Endothelial cell of umbilical vein (primary cell): Measurements from ENCODE around the gene TRIP13. TPM values are rescaled to one million over a fixed set of nuclear protein-coding genes. Genes with fewer than 3 reads are reported as not detected.
"Not testable (repeated sequence)": the region's sequence is repeated elsewhere in the genome, so short reads cannot be mapped to it uniquely, and the experiment has no call there.

ENCODE experiments used
- BruUV-seq: library from RNA; stranded (reverse); fragments of 400-500 nt; replicated peaks from 2 replicates; lab custom pipeline; 2021; lab: Mats Ljungman, UMichigan
- CTCF ChIA-PET: fragments of 300-600, 350-600 bp; sonication (Branson Sonifier 250); formaldehyde crosslinking; loops from one replicate; lab custom pipeline; 2021; ENCODE audit warnings: antibody characterized with exemption, inconsistent platforms; lab: Charles Lee
- POLR2A ChIA-PET: fragments of 300-600, 350-600 bp; sonication (Branson Sonifier 250); formaldehyde crosslinking; loops from one replicate; lab custom pipeline; 2021; ENCODE audit warnings: antibody characterized with exemption, inconsistent platforms; lab: Charles Lee
- DNase-seq: peaks from one replicate; pipeline ENCODE4 v3.0.0-alpha.2; 2011; ENCODE audit warnings: low read depth, low spot score
- FAIRE-seq: peaks from 2 replicates; lab custom pipeline; 2011; peaks lifted over from hg19 to GRCh38; lab: Jason Lieb, UNC
- H2AFZ ChIP-seq: 2 replicates; pipeline ENCODE4 v1.6.0; 2012; ENCODE audit warnings: low read depth, low read length, control low read depth, inconsistent platforms
- H3K27ac ChIP-seq: 2 replicates; pipeline ENCODE4 v1.5.1; 2011; ENCODE audit warnings: low read depth, mild to moderate bottlenecking, control low read depth, low read length, moderate library complexity; ENCODE audit not compliant: insufficient read depth
- H3K27me3 ChIP-seq, 2 experiments: 2 replicates each; pipeline versions ENCODE4 v1.6.0 to v1.6.1; 2011; ENCODE audit warnings: low read length in 2 of 2, mixed read lengths in 1 of 2; ENCODE audit not compliant: control insufficient read depth in 2 of 2, insufficient read depth in 2 of 2
- H3K36me3 ChIP-seq, 2 experiments: 2 replicates in 1 of 2; 3 replicates in 1 of 2; pipeline ENCODE4 v1.5.1; 2011; ENCODE audit warnings: low read length in 2 of 2, mild to moderate bottlenecking in 1 of 2, moderate library complexity in 1 of 2; ENCODE audit not compliant: control insufficient read depth in 2 of 2, insufficient read depth in 2 of 2; ENCODE audit errors: extremely low read depth in 1 of 2
- H3K4me1 ChIP-seq: 3 replicates; pipeline ENCODE4 v1.5.1; 2011; ENCODE audit warnings: mild to moderate bottlenecking, low read length; ENCODE audit not compliant: control insufficient read depth, insufficient read depth; ENCODE audit errors: extremely low read depth
- H3K4me2 ChIP-seq: 2 replicates; pipeline ENCODE4 v1.6.1; 2011; ENCODE audit warnings: low read length, control low read depth, mixed read lengths; ENCODE audit not compliant: insufficient read depth
- H3K4me3 ChIP-seq, 3 experiments: fragments of 200-600 bp in 1 of 3; sonication (generic), shearing (Covaris generic) in 1 of 3; replicated peaks in 1 of 3; 2 replicates each; pipeline ENCODE4 v1.5.1; 2011 to 2016; ENCODE audit warnings: control low read depth in 3 of 3, low read length in 3 of 3, mild to moderate bottlenecking in 2 of 3, inconsistent platforms in 1 of 3, low read depth in 1 of 3, moderate library complexity in 1 of 3; ENCODE audit not compliant: insufficient read depth in 1 of 3
- H3K79me2 ChIP-seq: 2 replicates; pipeline ENCODE4 v1.6.0; 2012; ENCODE audit warnings: low read length, inconsistent platforms; ENCODE audit not compliant: control insufficient read depth, insufficient read depth
- H3K9ac ChIP-seq: replicated peaks from 2 replicates; pipeline ENCODE3; 2011; ENCODE audit warnings: low read length, control low read depth; ENCODE audit not compliant: insufficient read depth; ENCODE audit errors: extremely low read depth
- H3K9me1 ChIP-seq: replicated peaks from 3 replicates; pipeline ENCODE4 v1.6.0; 2011; ENCODE audit warnings: mild to moderate bottlenecking, low read length; ENCODE audit not compliant: control insufficient read depth, insufficient read depth; ENCODE audit errors: extremely low read depth
- H3K9me3 ChIP-seq: replicated peaks from 2 replicates; pipeline ENCODE4 v1.5.1; 2012; ENCODE audit warnings: low read length, inconsistent platforms; ENCODE audit not compliant: control insufficient read depth, insufficient read depth
- H4K20me1 ChIP-seq: replicated peaks from 2 replicates; pipeline ENCODE3; 2011; ENCODE audit warnings: mild to moderate bottlenecking, low read length; ENCODE audit not compliant: control insufficient read depth, insufficient read depth; ENCODE audit errors: extremely low read depth
- EZH2 ChIP-seq: IDR thresholded peaks from 2 replicates; pipeline ENCODE4 v1.6.1; 2012; ENCODE audit warnings: borderline replicate concordance, low read depth, mild to moderate bottlenecking, moderate library complexity, low read length, inconsistent platforms; ENCODE audit not compliant: severe bottlenecking
- FOS ChIP-seq: IDR thresholded peaks from 2 replicates; pipeline ENCODE4 v1.6.1; 2011; ENCODE audit warnings: mild to moderate bottlenecking, low read length, moderate library complexity, borderline replicate concordance; ENCODE audit not compliant: insufficient read depth
- MAX ChIP-seq: IDR thresholded peaks from 2 replicates; pipeline ENCODE4 v1.6.1; 2011; ENCODE audit not compliant: insufficient read depth, insufficient read length
- MYC ChIP-seq: IDR thresholded peaks from one replicate; pipeline ENCODE4 v1.6.1; 2011; ENCODE audit warnings: mild to moderate bottlenecking, low read depth, low read length
- POLR2A ChIP-seq: IDR thresholded peaks from 2 replicates; pipeline ENCODE4 v1.6.1; 2012; ENCODE audit warnings: low read depth, mild to moderate bottlenecking, control low read depth, low read length
- POLR2AphosphoS5 ChIP-seq: IDR thresholded peaks from 2 replicates; pipeline ENCODE4 v1.6.1; 2012; ENCODE audit warnings: low read depth, mild to moderate bottlenecking, control low read depth, low read length, moderate library complexity; ENCODE audit not compliant: insufficient read depth
- dilution Hi-C: fragments of 300-500 bp; cut with MboI; formaldehyde crosslinking; loops from one replicate; pipeline ENCODE4 v1.15.0; 2019; ENCODE audit warnings: low sequenced_read_pairs; ENCODE audit not compliant: extremely low pct_ligation_motif_present
- intact Hi-C: fragments of 100-400 bp; cut with micrococcal nuclease; formaldehyde crosslinking; loops from one replicate; pipeline ENCODE4 v1.10.0; 2022
- polyA plus RNA-seq, 4 experiments: library from polyadenylated mRNA; depleted of rRNA in 3 of 4; stranded (reverse) in 3 of 4; unstranded in 1 of 4; fragments of >200 nt; gene quantifications; 2 replicates each; pipeline versions ENCODE4 v1.2.1 to v1.2.3, GENCODE V29; 2011 to 2012; ENCODE audit warnings: missing spikeins in 1 of 4
- total RNA-seq: library from RNA; stranded (reverse); gene quantifications from 2 replicates; pipeline ENCODE4 v1.2.3, GENCODE V29; 2021
- TF ChIP-seq, protein P1 (sequence below), 2 donors: IDR thresholded peaks; 1 replicate in 1 of 2; 2 replicates in 1 of 2; pipeline ENCODE4 v1.5.1; 2011; ENCODE audit warnings: low read length in 2 of 2, mild to moderate bottlenecking in 2 of 2, moderate library complexity in 2 of 2, control low read depth in 1 of 2, inconsistent platforms in 1 of 2, low read depth in 1 of 2; ENCODE audit not compliant: insufficient read depth in 1 of 2; ENCODE audit errors: extremely low read depth in 1 of 2

TRIP13 gene
- total and polyA plus RNA-seq, 2 donors (not counting 3 experiments of a cell fraction or from before 2014, with no cell fraction given) = 17.4 to 39.0 TPM

DNA sequence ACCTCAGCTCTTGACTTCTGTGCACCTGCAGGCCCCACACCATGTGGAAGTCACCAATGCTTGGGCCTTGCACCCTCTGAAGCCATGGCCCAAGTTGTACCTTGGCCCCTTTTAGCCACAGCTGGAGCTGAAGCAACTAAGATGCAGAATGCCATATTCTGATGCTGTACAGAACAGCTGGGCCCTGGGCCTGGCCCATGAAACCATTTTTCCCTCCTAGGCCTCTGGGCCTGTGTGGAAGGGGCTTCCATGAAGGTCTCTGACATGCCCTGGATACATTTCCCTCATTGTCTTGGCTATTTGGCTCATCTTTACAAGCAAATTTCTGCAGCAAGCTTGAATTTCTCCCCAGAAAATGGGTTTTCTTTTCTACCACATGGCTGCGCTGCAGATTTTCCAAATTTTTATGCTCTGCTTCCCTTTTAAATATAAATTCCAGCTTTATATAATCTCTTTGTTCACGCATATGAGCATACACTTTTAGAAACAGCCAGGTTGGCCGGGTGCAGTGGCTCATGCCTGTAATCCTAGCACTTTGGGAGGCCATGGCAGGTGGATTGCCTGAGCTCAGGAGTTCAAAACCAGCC is 41.8 kb downstream of the TRIP13 start:
- POLR2A ChIA-PET = not testable (repeated sequence)

DNA sequence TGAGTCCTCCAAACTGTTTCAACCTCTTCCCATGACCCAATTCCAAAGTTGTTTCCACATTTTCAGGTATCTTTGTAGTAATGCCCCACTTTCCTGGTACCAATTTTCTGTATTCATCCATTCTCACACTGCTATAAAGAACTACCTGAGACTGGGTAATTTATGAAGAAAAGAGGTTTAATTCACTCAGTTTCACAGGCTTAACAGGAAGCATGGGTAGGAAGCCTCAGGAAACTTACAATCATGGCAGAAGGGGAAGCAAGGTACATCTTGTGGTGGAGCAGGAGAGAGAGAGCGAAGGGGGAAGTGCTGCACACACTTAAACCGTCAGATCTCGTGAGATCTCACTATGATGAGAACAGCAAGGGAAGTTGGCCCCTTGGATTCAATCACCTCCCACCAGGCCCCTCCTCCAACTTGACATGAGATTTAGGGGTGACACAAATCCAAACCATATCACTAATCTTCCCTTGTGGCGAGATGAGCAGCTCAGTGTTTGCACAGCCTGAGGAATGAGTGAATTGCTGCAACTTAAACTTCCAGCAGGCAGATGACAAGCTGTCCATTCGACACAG is 42.9 kb downstream of the TRIP13 start:
- Histone ChIP-seq H3K4me3 (no peak overlapping the region), H4K20me1 (no peaks in the 10 kb centered on the region), H3K27ac (no peak overlapping the region), H3K4me1 (no peaks in the 10 kb centered on the region), H3K4me2 (no peak overlapping the region), H3K36me3 (no peaks in the 10 kb centered on the region), H3K9ac (no peak overlapping the region), H3K9me3 (no peaks in the 10 kb centered on the region), H3K9me1 (no peaks in the 10 kb centered on the region), H2AFZ (no peak overlapping the region), H3K27me3 (no peaks in the 10 kb centered on the region), H3K79me2 (no peaks in the 10 kb centered on the region)
- DNase-seq (no peak), FAIRE-seq (no peak)
- intact Hi-C loops (no loop called here), dilution Hi-C loops (no loop called here)
- no TSS peak for BruUV-seq
- POLR2A ChIA-PET = no interaction called here
- TF ChIP-seq MAX = no peak
- no peak for TF ChIP-seq POLR2A
- TF ChIP-seq MYC = no peak
- TF ChIP-seq EZH2 = no peak
- TF ChIP-seq FOS = no peak
- no peak for TF ChIP-seq POLR2AphosphoS5
- TF ChIP-seq, protein P1, sequence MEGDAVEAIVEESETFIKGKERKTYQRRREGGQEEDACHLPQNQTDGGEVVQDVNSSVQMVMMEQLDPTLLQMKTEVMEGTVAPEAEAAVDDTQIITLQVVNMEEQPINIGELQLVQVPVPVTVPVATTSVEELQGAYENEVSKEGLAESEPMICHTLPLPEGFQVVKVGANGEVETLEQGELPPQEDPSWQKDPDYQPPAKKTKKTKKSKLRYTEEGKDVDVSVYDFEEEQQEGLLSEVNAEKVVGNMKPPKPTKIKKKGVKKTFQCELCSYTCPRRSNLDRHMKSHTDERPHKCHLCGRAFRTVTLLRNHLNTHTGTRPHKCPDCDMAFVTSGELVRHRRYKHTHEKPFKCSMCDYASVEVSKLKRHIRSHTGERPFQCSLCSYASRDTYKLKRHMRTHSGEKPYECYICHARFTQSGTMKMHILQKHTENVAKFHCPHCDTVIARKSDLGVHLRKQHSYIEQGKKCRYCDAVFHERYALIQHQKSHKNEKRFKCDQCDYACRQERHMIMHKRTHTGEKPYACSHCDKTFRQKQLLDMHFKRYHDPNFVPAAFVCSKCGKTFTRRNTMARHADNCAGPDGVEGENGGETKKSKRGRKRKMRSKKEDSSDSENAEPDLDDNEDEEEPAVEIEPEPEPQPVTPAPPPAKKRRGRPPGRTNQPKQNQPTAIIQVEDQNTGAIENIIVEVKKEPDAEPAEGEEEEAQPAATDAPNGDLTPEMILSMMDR (IDR thresholded peaks at IDR 0.05; ENCODE audit: extremely low read depth in 1 of 2, insufficient read depth in 1 of 2, low read depth in 1 of 2, low read length in 2 of 2) = no peak
- CTCF ChIA-PET = interaction anchor here (1.3 to 2.5 kb wide), 5 partner anchors 12 to 232 kb away, joined by 3 to 23 read pairs (median 8); no protein-coding TSS in a partner anchor

More for the DNA sequence above, 41.8 kb downstream of the TRIP13 start:
- H3K9me3 ChIP-seq, H3K4me2 ChIP-seq, H3K27me3 ChIP-seq, H3K4me1 ChIP-seq, dilution Hi-C loops, BruUV-seq, H3K36me3 ChIP-seq, DNase-seq, H2AFZ ChIP-seq, H3K9ac ChIP-seq, FAIRE-seq, H3K9me1 ChIP-seq, H3K27ac ChIP-seq, H3K4me3 ChIP-seq, H3K79me2 ChIP-seq, intact Hi-C loops, H4K20me1 ChIP-seq: not testable (repeated sequence)
- CTCF ChIA-PET = interaction anchor here (0.7 to 2.5 kb wide), 18 partner anchors 11 to 710 kb away, joined by 3 to 23 read pairs (median 5); no protein-coding TSS in a partner anchor
